ENCODE data around the gene ZNF514. TPM values are rescaled to one million over a fixed set of nuclear protein-coding genes. Genes with fewer than 3 reads are reported as not detected.
"Not testable (repeated sequence)": the region's sequence is repeated elsewhere in the genome, so short reads cannot be mapped to it uniquely, and the experiment has no call there.

The ZNF514 gene
- polyA plus RNA-seq, 3 donors, result 2.8 to 9.6 (median 5.7) TPM

DNA sequence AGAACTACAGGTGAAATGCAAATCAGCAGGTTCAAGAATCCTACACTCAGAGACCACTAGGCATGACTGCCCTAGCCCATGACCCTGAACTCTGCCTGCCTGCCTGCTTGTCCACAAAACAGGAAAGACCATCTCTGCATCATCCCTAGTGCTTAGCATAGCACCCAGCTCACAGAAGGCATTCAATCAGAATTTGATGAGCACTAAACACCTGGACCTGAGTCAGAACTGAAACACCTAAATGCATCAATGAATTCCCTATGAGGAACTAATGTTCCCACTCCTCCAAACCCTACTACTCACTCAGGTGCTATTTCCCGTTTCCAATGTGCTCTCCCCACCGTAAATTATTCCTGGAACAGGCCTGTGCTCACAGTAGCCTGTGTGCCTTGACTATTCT lies 59.7 kb downstream of the ZNF514 start:
- Histone ChIP-seq H3K27ac (ENCODE audit: low read depth in 1 of 2, low read length in 2 of 2) (no peak overlapping the region), H3K4me1 (ENCODE audit: control insufficient read depth in 1 of 2, insufficient read depth in 2 of 2, low read length in 2 of 2) (no peaks in the 10 kb centered on the region), H4K20me1 (ENCODE audit: insufficient read depth, low read length) (no peaks in the 10 kb centered on the region), H2AFZ (ENCODE audit: insufficient read depth, low read depth, low read length, poor library complexity, severe bottlenecking) (no peak overlapping the region), H3K9ac (ENCODE audit: insufficient read depth, low read length, poor library complexity, severe bottlenecking) (no peak overlapping the region), H3K79me2 (ENCODE audit: insufficient read depth, low read length) (peaks cover 5% of the 10 kb centered on the region), H3K9me3 (replicated peaks in 1 of 2; ENCODE audit: control insufficient read depth in 1 of 2, insufficient read depth in 1 of 2, low read length in 2 of 2) (no peaks in the 10 kb centered on the region), H3K4me2 (replicated peaks; ENCODE audit: extremely low read depth, low read length, poor library complexity, severe bottlenecking) (no peak overlapping the region), H3K27me3 (ENCODE audit: control insufficient read depth in 2 of 2, insufficient read depth in 2 of 2, low read length in 2 of 2) (no peaks in the 10 kb centered on the region), H3K4me3 (replicated peaks in 1 of 3; ENCODE audit: low read depth in 2 of 3, low read length in 3 of 3) (no peak overlapping the region), H3K36me3 (replicated peaks in 1 of 2; ENCODE audit: control insufficient read depth in 1 of 2, insufficient read depth in 2 of 2, low read length in 2 of 2) (peaks cover 61 to 78% of the 10 kb centered on the region in 2 donors)
- no peak for DNase-seq
- WGBS (ENCODE audit: insufficient coverage), result 90% methylated on average over 2 of the region's 2 CpGs
- TF ChIP-seq, protein P1, sequence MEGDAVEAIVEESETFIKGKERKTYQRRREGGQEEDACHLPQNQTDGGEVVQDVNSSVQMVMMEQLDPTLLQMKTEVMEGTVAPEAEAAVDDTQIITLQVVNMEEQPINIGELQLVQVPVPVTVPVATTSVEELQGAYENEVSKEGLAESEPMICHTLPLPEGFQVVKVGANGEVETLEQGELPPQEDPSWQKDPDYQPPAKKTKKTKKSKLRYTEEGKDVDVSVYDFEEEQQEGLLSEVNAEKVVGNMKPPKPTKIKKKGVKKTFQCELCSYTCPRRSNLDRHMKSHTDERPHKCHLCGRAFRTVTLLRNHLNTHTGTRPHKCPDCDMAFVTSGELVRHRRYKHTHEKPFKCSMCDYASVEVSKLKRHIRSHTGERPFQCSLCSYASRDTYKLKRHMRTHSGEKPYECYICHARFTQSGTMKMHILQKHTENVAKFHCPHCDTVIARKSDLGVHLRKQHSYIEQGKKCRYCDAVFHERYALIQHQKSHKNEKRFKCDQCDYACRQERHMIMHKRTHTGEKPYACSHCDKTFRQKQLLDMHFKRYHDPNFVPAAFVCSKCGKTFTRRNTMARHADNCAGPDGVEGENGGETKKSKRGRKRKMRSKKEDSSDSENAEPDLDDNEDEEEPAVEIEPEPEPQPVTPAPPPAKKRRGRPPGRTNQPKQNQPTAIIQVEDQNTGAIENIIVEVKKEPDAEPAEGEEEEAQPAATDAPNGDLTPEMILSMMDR (IDR thresholded peaks at IDR 0.05), result no peak
- Mint-ChIP-seq H3K4me3 (no peak overlapping the region), H3K4me1 (no peaks in the 10 kb centered on the region), H3K9me3 (peaks cover 0 to 5% (median 3%) of the 10 kb centered on the region in 7 donors), H3K36me3 (peaks cover 82 to 90% of the 10 kb centered on the region in 2 donors), H3K27me3 (ENCODE audit: low read depth in 3 of 3) (no peaks in the 10 kb centered on the region), H3K27ac (peak overlapping the region in 2 of 7 donors; percentile 21 to 73)
- intact Hi-C loops (cut with micrococcal nuclease), result no loop called here

DNA sequence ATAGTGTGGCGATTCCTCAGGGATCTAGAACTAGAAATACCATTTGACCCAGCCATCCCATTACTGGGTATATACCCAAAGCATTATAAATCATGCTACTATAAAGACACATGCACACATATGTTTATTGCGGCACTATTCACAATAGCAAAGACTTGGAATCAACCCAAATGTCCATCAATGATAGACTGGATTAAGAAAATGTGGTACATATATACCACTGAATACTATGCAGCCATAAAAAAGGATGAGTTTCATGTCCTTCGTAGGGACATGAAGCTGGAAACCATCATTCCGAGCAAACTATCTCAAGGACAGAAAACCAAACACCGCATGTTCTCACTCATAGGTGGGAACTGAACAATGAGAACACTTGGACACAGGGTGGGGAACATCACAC lies 61.4 kb downstream of the ZNF514 start:
- H3K36me3 Mint-ChIP-seq, result peaks cover 86 to 93% of the 10 kb centered on the region in 2 donors
- H3K27me3 ChIP-seq (ENCODE audit: control insufficient read depth in 2 of 2, insufficient read depth in 2 of 2, low read length in 2 of 2); H3K9me3 Mint-ChIP-seq; H4K20me1 ChIP-seq (ENCODE audit: insufficient read depth, low read length); DNase-seq; H3K27me3 Mint-ChIP-seq (ENCODE audit: low read depth in 3 of 3); H3K9ac ChIP-seq (ENCODE audit: insufficient read depth, low read length, poor library complexity, severe bottlenecking); H3K79me2 ChIP-seq (ENCODE audit: insufficient read depth, low read length); H3K9me3 ChIP-seq (replicated peaks in 1 of 2; ENCODE audit: control insufficient read depth in 1 of 2, insufficient read depth in 1 of 2, low read length in 2 of 2); H3K4me3 Mint-ChIP-seq; intact Hi-C loops (cut with micrococcal nuclease); H3K4me2 ChIP-seq (replicated peaks; ENCODE audit: extremely low read depth, low read length, poor library complexity, severe bottlenecking); H3K4me1 ChIP-seq (ENCODE audit: control insufficient read depth in 1 of 2, insufficient read depth in 2 of 2, low read length in 2 of 2); H3K27ac ChIP-seq (ENCODE audit: low read depth in 1 of 2, low read length in 2 of 2); H3K4me3 ChIP-seq (replicated peaks in 1 of 3; ENCODE audit: low read depth in 2 of 3, low read length in 3 of 3); H2AFZ ChIP-seq (ENCODE audit: insufficient read depth, low read depth, low read length, poor library complexity, severe bottlenecking); H3K4me1 Mint-ChIP-seq; H3K27ac Mint-ChIP-seq: not testable (repeated sequence)
- WGBS (ENCODE audit: insufficient coverage), result no CpG with 5 or more reads among the region's 5 CpGs
- H3K36me3 ChIP-seq (replicated peaks in 1 of 2; ENCODE audit: control insufficient read depth in 1 of 2, insufficient read depth in 2 of 2, low read length in 2 of 2), result peaks cover 50 to 78% of the 10 kb centered on the region in 2 donors

Other genes starting within 250 kb of the ZNF514 start
- under 1 TPM in 2 of 3 donors, not detected in 1; 0.39 to 0.48 TPM for gene MAL, start 134.1 kb downstream of the ZNF514 start, polyA plus RNA-seq
- gene MRPS5, start 38.0 kb downstream of the ZNF514 start, polyA plus RNA-seq, result 10 to 100 TPM; 30.9 to 41.6 (median 35.2) TPM
- gene ZNF2, start 6.0 kb upstream of the ZNF514 start, polyA plus RNA-seq, result 1 to 10 TPM in 1 of 3 donors, under 1 TPM in 2; 0.59 to 1.5 (median 0.89) TPM
- gene ZNF892, start 47.7 kb upstream of the ZNF514 start, polyA plus RNA-seq, result under 1 TPM; 0.15 to 0.73 (median 0.23) TPM
- gene PROM2, start 114.6 kb upstream of the ZNF514 start, polyA plus RNA-seq, result under 1 TPM in 1 of 3 donors, not detected in 2; 0.41 TPM
- gene KCNIP3, start 137.5 kb upstream of the ZNF514 start, polyA plus RNA-seq, result not detected
- gene FAHD2A, start 242.9 kb upstream of the ZNF514 start, polyA plus RNA-seq, result 10 to 100 TPM in 2 of 3 donors, 1 to 10 TPM in 1; 9.7 to 17.1 (median 10.5) TPM